Cardiac fibroblast (primary cell): ENCODE results near the gene NXN.

ENCODE experiments used
- DNase-seq, 2 donors: peaks; one replicate each; pipeline versions ENCODE4 v3.0.0 to v3.0.0-alpha.2; 2010; ENCODE audit warnings: low read depth in 2 of 2
- H3K4me3 ChIP-seq, 2 donors: replicated peaks in 1 of 2; 1 replicate in 1 of 2; 2 replicates in 1 of 2; pipeline ENCODE4 v1.5.1; 2011; ENCODE audit warnings: low read depth in 2 of 2, low read length in 2 of 2, mild to moderate bottlenecking in 2 of 2, moderate library complexity in 1 of 2
- TF ChIP-seq, protein P1 (sequence below): IDR thresholded peaks from one replicate; pipeline ENCODE4 v1.5.1; 2011; ENCODE audit warnings: low read depth, mild to moderate bottlenecking, low read length, inconsistent platforms

The NXN gene

DNA sequence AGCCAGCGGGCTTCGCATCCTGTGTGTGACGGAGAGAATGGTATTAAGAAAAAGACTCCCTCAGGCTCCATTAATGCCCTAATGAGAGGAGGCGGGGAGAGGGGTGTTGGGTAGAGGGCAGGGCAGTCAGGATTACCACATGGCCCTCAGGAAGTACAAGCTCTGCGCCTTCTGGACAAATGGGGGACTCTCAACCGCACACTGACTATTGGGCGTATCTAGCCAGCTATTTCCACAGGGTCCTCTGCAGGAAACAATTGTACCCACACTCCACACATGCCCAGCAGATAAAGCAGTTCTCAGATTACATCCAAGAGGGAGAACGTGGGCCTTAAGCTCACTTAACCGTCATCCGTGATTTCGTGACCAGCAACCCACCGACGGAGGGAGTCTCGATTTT, 14.7 kb downstream of the NXN start:
- no peak for DNase-seq
- TF ChIP-seq, protein P1, sequence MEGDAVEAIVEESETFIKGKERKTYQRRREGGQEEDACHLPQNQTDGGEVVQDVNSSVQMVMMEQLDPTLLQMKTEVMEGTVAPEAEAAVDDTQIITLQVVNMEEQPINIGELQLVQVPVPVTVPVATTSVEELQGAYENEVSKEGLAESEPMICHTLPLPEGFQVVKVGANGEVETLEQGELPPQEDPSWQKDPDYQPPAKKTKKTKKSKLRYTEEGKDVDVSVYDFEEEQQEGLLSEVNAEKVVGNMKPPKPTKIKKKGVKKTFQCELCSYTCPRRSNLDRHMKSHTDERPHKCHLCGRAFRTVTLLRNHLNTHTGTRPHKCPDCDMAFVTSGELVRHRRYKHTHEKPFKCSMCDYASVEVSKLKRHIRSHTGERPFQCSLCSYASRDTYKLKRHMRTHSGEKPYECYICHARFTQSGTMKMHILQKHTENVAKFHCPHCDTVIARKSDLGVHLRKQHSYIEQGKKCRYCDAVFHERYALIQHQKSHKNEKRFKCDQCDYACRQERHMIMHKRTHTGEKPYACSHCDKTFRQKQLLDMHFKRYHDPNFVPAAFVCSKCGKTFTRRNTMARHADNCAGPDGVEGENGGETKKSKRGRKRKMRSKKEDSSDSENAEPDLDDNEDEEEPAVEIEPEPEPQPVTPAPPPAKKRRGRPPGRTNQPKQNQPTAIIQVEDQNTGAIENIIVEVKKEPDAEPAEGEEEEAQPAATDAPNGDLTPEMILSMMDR: no peak
- H3K4me3 ChIP-seq: no peak overlapping the region

- TF ChIP-seq, protein P1: no peak
- H3K4me3 ChIP-seq: no peak overlapping the region
- DNase-seq: no peak
Measured at GRCh38 chr17:962670-963069, 16.9 kb downstream of the NXN start.

- TF ChIP-seq, protein P1: no peak
- no peak for DNase-seq
- H3K4me3 ChIP-seq: no peak overlapping the region
Measured at GRCh38 chr17:962166-962565, 17.4 kb downstream of the NXN start.

DNA sequence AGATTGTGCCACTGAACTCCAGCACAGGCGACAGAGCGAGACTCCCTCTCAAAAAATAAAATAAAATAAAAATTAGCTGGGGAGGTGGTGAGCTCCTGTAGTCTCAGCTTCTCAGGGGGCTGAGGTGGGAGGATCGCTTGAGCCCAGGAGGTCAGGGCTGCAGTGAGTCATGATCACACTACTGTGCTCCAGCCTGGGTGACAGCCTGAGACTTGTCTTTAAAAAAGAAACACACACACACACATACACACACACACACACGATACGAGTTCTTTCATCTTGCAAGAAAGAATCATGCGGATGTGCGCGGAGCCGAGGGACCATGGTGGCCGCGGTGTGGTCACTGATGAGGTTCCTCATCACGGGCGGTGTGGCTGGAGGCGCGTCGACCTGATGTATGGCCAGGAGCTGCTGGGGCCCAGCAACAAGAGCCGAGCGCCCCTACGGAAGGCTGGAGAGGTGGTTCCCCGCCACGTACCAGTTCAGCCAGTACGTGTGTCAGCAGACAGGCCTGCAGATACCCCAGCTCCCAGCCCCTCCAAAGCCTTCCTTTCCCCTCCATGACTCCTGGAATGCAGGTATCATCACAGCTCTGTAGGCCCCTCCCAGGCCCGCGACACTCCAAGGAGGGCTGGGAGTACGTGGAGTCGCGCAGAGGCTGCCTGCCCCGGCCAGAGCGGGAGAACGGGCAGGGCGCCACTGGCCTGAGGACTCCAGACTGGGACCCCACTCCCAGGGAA, 20.7 kb downstream of the NXN start:
- H3K4me3 ChIP-seq: no peak overlapping the region
- DNase-seq: no peak
- TF ChIP-seq, protein P1: no peak

GRCh38 chr17:957856-958421, 21.6 kb downstream of the NXN start:
- TF ChIP-seq, protein P1: no peak
- no peak overlapping the region for H3K4me3 ChIP-seq
- no peak for DNase-seq

GRCh38 chr17:956905-957304, 22.7 kb downstream of the NXN start:
- DNase-seq: no peak
- TF ChIP-seq, protein P1: no peak
- H3K4me3 ChIP-seq: no peak overlapping the region
